ENCODE results near the gene ANKRD33B. TPM values are rescaled to one million over a fixed set of nuclear protein-coding genes. Genes with fewer than 3 reads are reported as not detected.

The ANKRD33B gene
- total RNA-seq, 1 experiment from 2014 or later, result 10.9 TPM

DNA sequence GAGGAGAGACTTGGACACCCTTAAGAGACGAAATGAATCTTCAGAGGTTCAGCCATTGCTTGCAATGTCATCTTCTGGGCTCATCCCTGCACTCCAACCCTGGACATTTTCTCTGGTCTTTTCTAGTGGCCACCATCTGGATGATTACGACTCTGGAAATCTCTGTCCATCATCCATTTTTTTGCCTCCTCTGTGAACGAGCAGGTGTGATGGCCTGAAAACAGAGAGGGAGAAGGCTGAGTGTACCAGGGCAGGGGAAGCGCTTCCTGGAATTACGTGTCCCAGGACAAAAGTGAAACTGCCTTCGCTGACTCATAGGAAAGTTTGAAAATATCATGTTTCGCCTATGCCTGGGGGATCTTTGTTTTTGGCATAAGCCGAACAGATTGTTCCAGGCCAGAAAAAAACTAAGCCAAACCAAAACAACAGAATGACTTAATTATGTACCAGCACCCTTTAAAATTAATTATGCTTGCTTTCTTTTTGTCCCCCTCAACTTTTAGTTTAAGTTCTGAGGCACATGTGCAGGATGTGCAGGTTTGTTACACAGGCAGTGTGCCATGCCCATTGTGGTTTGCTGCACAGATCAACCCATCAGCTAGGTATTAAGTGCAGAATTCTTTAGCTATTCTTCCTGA is 31.9 kb downstream of the ANKRD33B start:
- Histone ChIP-seq H3K9ac (ENCODE audit: low read length) (peak overlapping the region; percentile 60), H3K9me2 (ENCODE audit: insufficient read depth) (no peaks in the 10 kb centered on the region), H3K4me2 (ENCODE audit: low read length) (peak overlapping the region; percentile 80), H3K9me3 (ENCODE audit: control insufficient read depth in 1 of 2, insufficient read depth in 1 of 2, low read depth in 1 of 2, low read length in 2 of 2) (no peaks in the 10 kb centered on the region), H3K4me3 (replicated peaks in 1 of 2; ENCODE audit: low read depth in 1 of 2, low read length in 2 of 2) (peak overlapping the region; percentile 23 to 43), H3K27ac (ENCODE audit: low read depth, low read length) (peak overlapping the region; percentile 76), H4K20me1 (ENCODE audit: insufficient read depth) (no peaks in the 10 kb centered on the region), H3K27me3 (ENCODE audit: insufficient read depth, low read length) (no peaks in the 10 kb centered on the region), H2AFZ (ENCODE audit: low read depth, low read length, poor library complexity, severe bottlenecking) (no peak overlapping the region), H3K36me3 (ENCODE audit: control insufficient read depth in 1 of 2, insufficient read depth in 2 of 2, low read length in 2 of 2) (no peaks in the 10 kb centered on the region), H3K4me1 (ENCODE audit: control insufficient read depth in 1 of 2, insufficient read depth in 2 of 2, low read length in 2 of 2) (peaks cover 39 to 90% of the 10 kb centered on the region in 2 experiments), H3K79me2 (ENCODE audit: insufficient read depth, low read length) (peaks cover 68% of the 10 kb centered on the region)
- intact Hi-C loops (cut with micrococcal nuclease), result no loop called here
- ChIA-PET RAD21 (ENCODE audit: low non-redundant PET in 1 of 2, low total read pairs in 2 of 2, uncharacterized antibody in 2 of 2, unreplicated experiment in 2 of 2) (no interaction called here), POLR2A (no interaction called here), CTCF (no interaction called here)
- TF ChIP-seq FOSL1 (IDR thresholded peaks at IDR 0.05; ENCODE audit: low read depth) (peak; percentile 92), CEBPB (IDR thresholded peaks at IDR 0.05; ENCODE audit: low read depth) (peak; percentile 52; the same call in 1 of the 2 replicates), TCF7L2 (IDR thresholded peaks at IDR 0.05; ENCODE audit: borderline replicate concordance, extremely low read depth, insufficient read depth, insufficient read length) (no peak), JUND (IDR thresholded peaks at IDR 0.05) (peak; percentile 92), RAD21 (IDR thresholded peaks at IDR 0.05; ENCODE audit: low read depth) (0 out of 2 replicates have a peak, but pooled peaks have one; percentile 10), SRF (IDR thresholded peaks at IDR 0.05; ENCODE audit: low read depth) (no peak), POLR2AphosphoS5 (IDR thresholded peaks at IDR 0.05; ENCODE audit: low read depth, low read length) (peak; percentile 53; the same call in 1 of the 2 replicates), ZNF274 (IDR thresholded peaks at IDR 0.05; ENCODE audit: low read depth, low read length) (no peak), SP1 (IDR thresholded peaks at IDR 0.05; ENCODE audit: low read depth) (peak; percentile 89), CBX3 (IDR thresholded peaks at IDR 0.05; ENCODE audit: low read depth) (peak; percentile 45; the same call in 1 of the 2 replicates), ELF1 (IDR thresholded peaks at IDR 0.05; ENCODE audit: borderline replicate concordance, low read depth) (peak; percentile 67; the same call in 1 of the 2 replicates), YY1 (IDR thresholded peaks at IDR 0.05; ENCODE audit: extremely low read depth, insufficient replicate concordance, low read depth, low read length) (peak; percentile 3)
- TF ChIP-seq, protein P1, sequence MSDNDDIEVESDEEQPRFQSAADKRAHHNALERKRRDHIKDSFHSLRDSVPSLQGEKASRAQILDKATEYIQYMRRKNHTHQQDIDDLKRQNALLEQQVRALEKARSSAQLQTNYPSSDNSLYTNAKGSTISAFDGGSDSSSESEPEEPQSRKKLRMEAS (IDR thresholded peaks at IDR 0.05), result peak; percentile 58; the same call in 1 of the 2 replicates
- TF ChIP-seq, protein P2, sequence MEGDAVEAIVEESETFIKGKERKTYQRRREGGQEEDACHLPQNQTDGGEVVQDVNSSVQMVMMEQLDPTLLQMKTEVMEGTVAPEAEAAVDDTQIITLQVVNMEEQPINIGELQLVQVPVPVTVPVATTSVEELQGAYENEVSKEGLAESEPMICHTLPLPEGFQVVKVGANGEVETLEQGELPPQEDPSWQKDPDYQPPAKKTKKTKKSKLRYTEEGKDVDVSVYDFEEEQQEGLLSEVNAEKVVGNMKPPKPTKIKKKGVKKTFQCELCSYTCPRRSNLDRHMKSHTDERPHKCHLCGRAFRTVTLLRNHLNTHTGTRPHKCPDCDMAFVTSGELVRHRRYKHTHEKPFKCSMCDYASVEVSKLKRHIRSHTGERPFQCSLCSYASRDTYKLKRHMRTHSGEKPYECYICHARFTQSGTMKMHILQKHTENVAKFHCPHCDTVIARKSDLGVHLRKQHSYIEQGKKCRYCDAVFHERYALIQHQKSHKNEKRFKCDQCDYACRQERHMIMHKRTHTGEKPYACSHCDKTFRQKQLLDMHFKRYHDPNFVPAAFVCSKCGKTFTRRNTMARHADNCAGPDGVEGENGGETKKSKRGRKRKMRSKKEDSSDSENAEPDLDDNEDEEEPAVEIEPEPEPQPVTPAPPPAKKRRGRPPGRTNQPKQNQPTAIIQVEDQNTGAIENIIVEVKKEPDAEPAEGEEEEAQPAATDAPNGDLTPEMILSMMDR (IDR thresholded peaks at IDR 0.05 in 2 of 3, conservative IDR thresholded peaks at IDR 0.05 in 1 of 3; ENCODE audit: borderline replicate concordance in 1 of 3, insufficient read depth in 1 of 3, low read depth in 2 of 3, low read length in 2 of 3), result no peak
- no TSS peak for BruUV-seq (replicated peaks)
- DNase-seq (ENCODE audit: low read depth, low spot score) (peak; percentile 75), ATAC-seq (peak; percentile 83)

Measured in HCT116 (cell line).